H1 (cell line): ENCODE data around the gene RBFOX1. TPM values are rescaled to one million over a fixed set of nuclear protein-coding genes. Genes with fewer than 3 reads are reported as not detected.

ENCODE experiments used
- CHD7 ChIP-seq: fragments of 300-600 bp; sonication (generic); IDR thresholded peaks from 2 replicates; pipeline ENCODE4 v1.7.1; 2012; ENCODE audit warnings: low read length, moderate library complexity, mild to moderate bottlenecking, inconsistent platforms; ENCODE audit not compliant: insufficient replicate concordance
- TBP ChIP-seq: IDR thresholded peaks from 2 replicates; pipeline ENCODE4 v1.6.1; 2011; ENCODE audit warnings: low read depth, low read length, improper control_type of control experiment
- polyA plus RNA-seq, 7 experiments: library from polyadenylated mRNA; depleted of rRNA in 3 of 7; stranded (reverse) in 5 of 7; unstranded in 2 of 7; fragments of >200 nt in 5 of 7; fragments of 200-250 nt in 2 of 7; gene quantifications; 1 replicate in 5 of 7; 2 replicates in 1 of 7; 4 replicates in 1 of 7; pipeline versions ENCODE4 v1.2.1 to v1.2.3, GENCODE V29; 2011 to 2013; ENCODE audit warnings: missing spikeins in 2 of 7, mixed read lengths in 2 of 7
- total RNA-seq: library from RNA; stranded (reverse); fragmentation: NEBNext Ultra II Directional; extraction: Animal tissue kit (Norgen Biotek cat#: 25700); gene quantifications from 2 replicates; pipeline ENCODE4 v1.2.1, GENCODE V29; 2021

The RBFOX1 gene
- total and polyA plus RNA-seq, 2 of the 8 experiments (the other 6 are each of a cell fraction or from before 2014, with no cell fraction given): 1.7 to 2.8 TPM

GRCh38 chr16:7596308-7596707 is 263.7 kb downstream of the RBFOX1 start (continued):
- TF ChIP-seq CHD7 (no peak), TBP (no peak)
- TF ChIP-seq, all 59 proteins: peak for 0
